Aorta (tissue), 5 donors: Measurements from ENCODE around the gene SMKR1. TPM values are rescaled to one million over a fixed set of nuclear protein-coding genes. Genes with fewer than 3 reads are reported as not detected.

Experiments
- ATAC-seq: fragments of 200-7000 bp; cut with Tn5 transposase; one replicate; pipeline ENCODE4 v1.9.1; 2022; ENCODE audit warnings: moderate library complexity; ENCODE audit not compliant: low FRiP score
- DNase-seq, 2 donors: peaks; one replicate each; pipeline ENCODE4 v3.0.0-alpha.2; 2020
- H3K27ac ChIP-seq, 2 donors: one replicate each; pipeline ENCODE4 v1.5.1; 2013; ENCODE audit warnings: low read length in 2 of 2, mild to moderate bottlenecking in 2 of 2, moderate library complexity in 2 of 2, control low read depth in 1 of 2, inconsistent platforms in 1 of 2, low read depth in 1 of 2
- H3K27me3 ChIP-seq, 2 donors: one replicate each; pipeline ENCODE4 v1.6.1; 2013; ENCODE audit warnings: control low read depth in 1 of 2, low read length in 1 of 2, mild to moderate bottlenecking in 1 of 2, moderate library complexity in 1 of 2; ENCODE audit not compliant: insufficient read depth in 2 of 2, control insufficient read depth in 1 of 2
- H3K36me3 ChIP-seq, 2 donors: one replicate each; pipeline ENCODE4 v1.6.1; 2013; ENCODE audit warnings: control low read depth in 1 of 2, low read length in 1 of 2, mild to moderate bottlenecking in 1 of 2; ENCODE audit not compliant: insufficient read depth in 2 of 2, control insufficient read depth in 1 of 2
- H3K4me1 ChIP-seq, 2 donors: one replicate each; pipeline ENCODE4 v1.6.1; 2013; ENCODE audit warnings: low read length in 2 of 2, control low read depth in 1 of 2, mild to moderate bottlenecking in 1 of 2, moderate library complexity in 1 of 2; ENCODE audit not compliant: insufficient read depth in 2 of 2, control insufficient read depth in 1 of 2
- H3K4me3 ChIP-seq, 2 donors: one replicate each; pipeline ENCODE4 v1.5.1; 2013; ENCODE audit warnings: low read length in 2 of 2, control low read depth in 1 of 2, mild to moderate bottlenecking in 1 of 2
- H3K9me3 ChIP-seq: one replicate; pipeline ENCODE4 v1.6.1; 2013; ENCODE audit warnings: mild to moderate bottlenecking, low read length; ENCODE audit not compliant: control insufficient read depth
- WGBS, 2 donors: extraction: QIAGEN DNeasy Blood & Tissue Kit; methylation state at CpG; one replicate each; pipeline ENCODE4 v1.1.7; 2013; 5-methylcytosine and 5-hydroxymethylcytosine counted together
- intact Hi-C, 2 donors: fragments of 100-400 bp; cut with DNase I; formaldehyde crosslinking; loops; one replicate each; pipeline versions ENCODE4 v1.14.2 to v1.15.0; 2022
- long read RNA-seq, 2 donors: library from polyadenylated mRNA; unstranded; transcript quantifications; one replicate each; pipeline ENCODE4 v2.0.0, GENCODE V29; 2020 to 2021
- polyA plus RNA-seq, 2 donors: library from polyadenylated mRNA; stranded (reverse); fragments of 200-250 nt; gene quantifications; one replicate each; pipeline ENCODE4 v1.2.3, GENCODE V29; 2013
- total RNA-seq, 2 donors: library from RNA; stranded (reverse); fragmentation: NEBNext Ultra II Directional; extraction: Animal tissue kit (Norgen Biotek cat#: 25700); gene quantifications; one replicate each; pipeline ENCODE4 v1.2.1, GENCODE V29; 2021
- donor health status: healthy with polysubstance abuse.
- donor health status: Bipolar disorder and iron deficiency.
- donor health status: DM: no; HTN: no; CAD: no.
- donor health status: DM: no; HTN: no; CAD: no.
- donor health status: DM: yes; HTN: yes; CAD: no.

SMKR1 gene
- not detected for total RNA-seq
- 1 to 10 TPM in 1 of 2 donors, not detected in 1; 1.6 TPM for polyA plus RNA-seq
- long read RNA-seq, donor 1: 0 reads
- long read RNA-seq, donor 2: 0 reads

- H3K4me3 ChIP-seq: peak within 1 kb of the TSS; percentile 7 to 44
Measured at GRCh38 chr7:129501760-129502707, at the start of gene SMKR1. Gene SMKR1 (plus strand): TSS chr7:129502531. CDS start chr7:129502825, 294 bp downstream.

DNA sequence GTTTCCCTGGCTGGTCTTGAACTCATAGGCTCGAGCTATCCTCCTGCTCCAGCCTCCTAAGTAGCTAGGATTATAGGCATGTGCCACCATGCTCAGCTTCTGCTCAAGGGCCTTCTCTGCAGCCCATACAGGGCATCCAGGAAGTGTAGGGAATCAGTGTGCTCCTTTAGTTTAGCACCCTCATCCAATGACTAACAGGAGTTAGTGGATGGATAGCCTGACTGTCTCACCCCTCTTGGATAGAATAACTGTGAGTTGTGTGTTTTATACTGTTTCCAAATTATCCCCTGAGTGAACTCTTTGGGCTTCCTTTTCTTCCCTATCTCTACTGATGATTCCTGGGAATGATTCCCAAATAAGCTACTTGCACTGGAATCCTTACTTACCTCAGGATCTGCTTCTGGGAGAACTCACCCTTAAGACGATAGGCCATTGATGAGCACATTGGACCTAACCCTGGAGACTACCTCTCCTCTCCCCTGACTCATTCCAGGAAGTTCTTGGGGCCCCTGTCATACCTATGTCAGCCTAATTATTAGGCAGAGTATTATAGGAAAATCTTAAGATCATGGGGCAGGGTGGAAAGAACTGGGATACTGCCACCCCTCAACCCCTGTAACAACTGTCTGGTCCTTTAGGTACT, 49.6 kb upstream of the SMKR1 start:
- WGBS, 2 donors: 90% methylated on average over 2 of the region's 2 CpGs
- Histone ChIP-seq H3K4me1 (no peaks in the 10 kb centered on the region), H3K27ac (no peak overlapping the region), H3K36me3 (no peaks in the 10 kb centered on the region), H3K9me3 (peaks cover 3% of the 10 kb centered on the region), H3K27me3 (no peaks in the 10 kb centered on the region), H3K4me3 (no peak overlapping the region)
- no peak for ATAC-seq
- intact Hi-C loops: no loop called here
- no peak for DNase-seq

More at GRCh38 chr7:129501760-129502707, at the start of gene SMKR1:
- no peaks in the 10 kb centered on the region for H3K27me3 ChIP-seq
- ATAC-seq (peak; percentile 85), DNase-seq (peak; percentile 85 to 87)
- no peaks in the 10 kb centered on the region for H3K4me1 ChIP-seq
- no peaks in the 10 kb centered on the region for H3K36me3 ChIP-seq
- intact Hi-C loops: no loop called here
- H3K9me3 ChIP-seq: no peaks in the 10 kb centered on the region
- 7 to 9% methylated on average over 46 to 89 of the region's 89 CpGs for WGBS, 2 donors
- no peak within 1 kb of the TSS for H3K27ac ChIP-seq

DNA sequence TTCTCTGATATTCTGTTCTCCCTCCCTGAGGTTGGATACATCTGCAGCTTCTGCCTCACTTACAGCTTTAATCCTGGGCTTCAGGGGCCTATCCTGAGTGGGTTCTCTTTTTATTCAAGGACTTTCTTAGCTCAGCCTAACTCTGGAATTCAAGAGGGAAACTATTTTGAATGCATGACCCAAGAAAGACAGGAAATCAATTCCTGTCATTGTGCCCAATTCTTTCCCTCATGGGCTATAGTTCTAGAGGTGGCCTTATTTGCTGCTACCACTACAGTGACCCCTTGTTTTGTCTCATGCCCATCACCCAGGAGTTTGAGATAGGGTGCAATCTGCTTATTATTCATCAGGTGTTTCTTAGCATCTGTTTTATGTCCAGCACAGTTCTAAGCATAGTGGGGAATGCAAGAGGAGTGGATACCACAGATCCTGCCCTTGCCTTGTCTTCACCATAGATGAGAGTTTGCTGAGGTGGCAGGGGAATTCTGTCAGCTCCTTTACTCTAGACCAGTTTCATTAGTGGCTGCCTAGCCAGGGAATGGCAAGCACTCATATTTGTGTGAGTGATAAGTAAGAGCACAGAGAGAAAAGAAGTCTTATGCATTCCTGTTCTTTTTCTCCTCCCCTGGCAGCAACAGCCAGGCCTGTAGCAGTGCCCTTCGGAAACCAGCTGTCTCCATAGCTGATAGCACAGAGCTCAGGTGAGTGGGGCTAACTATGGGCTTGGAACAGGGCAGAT, 48.7 kb upstream of the SMKR1 start:
- intact Hi-C loops: no loop called here
- Histone ChIP-seq H3K9me3 (peaks cover 2% of the 10 kb centered on the region), H3K4me1 (no peaks in the 10 kb centered on the region), H3K27me3 (no peaks in the 10 kb centered on the region), H3K4me3 (no peak overlapping the region), H3K36me3 (no peaks in the 10 kb centered on the region), H3K27ac (no peak overlapping the region)
- DNase-seq (no peak), ATAC-seq (no peak)
- WGBS, 2 donors: 85 to 95% methylated on average over 1 of the region's 1 CpG

- H3K36me3 ChIP-seq: no peaks in the 10 kb centered on the region
Measured at GRCh38 chr7:129454249-129454551, 48.1 kb upstream of the SMKR1 start.

GRCh38 chr7:129456421-129456820, 45.9 kb upstream of the SMKR1 start:
- Histone ChIP-seq H3K4me3 (no peak overlapping the region), H3K9me3 (no peaks in the 10 kb centered on the region), H3K27ac (no peak overlapping the region), H3K4me1 (no peaks in the 10 kb centered on the region), H3K36me3 (no peaks in the 10 kb centered on the region), H3K27me3 (no peaks in the 10 kb centered on the region)
- WGBS, 2 donors: 96 to 98% methylated on average over 10 of the region's 10 CpGs
- no peak for DNase-seq
- no peak for ATAC-seq
- intact Hi-C loops: no loop called here

More at GRCh38 chr7:129454249-129454551, 48.1 kb upstream of the SMKR1 start:
- no peak for DNase-seq
- peaks cover 2% of the 10 kb centered on the region for H3K9me3 ChIP-seq
- no peak overlapping the region for H3K27ac ChIP-seq
- WGBS, 2 donors: 92 to 93% methylated on average over 4 of the region's 4 CpGs
- ATAC-seq: no peak
- H3K27me3 ChIP-seq: no peaks in the 10 kb centered on the region
- no peaks in the 10 kb centered on the region for H3K4me1 ChIP-seq
- no peak overlapping the region for H3K4me3 ChIP-seq
- intact Hi-C loops: no loop called here

DNA sequence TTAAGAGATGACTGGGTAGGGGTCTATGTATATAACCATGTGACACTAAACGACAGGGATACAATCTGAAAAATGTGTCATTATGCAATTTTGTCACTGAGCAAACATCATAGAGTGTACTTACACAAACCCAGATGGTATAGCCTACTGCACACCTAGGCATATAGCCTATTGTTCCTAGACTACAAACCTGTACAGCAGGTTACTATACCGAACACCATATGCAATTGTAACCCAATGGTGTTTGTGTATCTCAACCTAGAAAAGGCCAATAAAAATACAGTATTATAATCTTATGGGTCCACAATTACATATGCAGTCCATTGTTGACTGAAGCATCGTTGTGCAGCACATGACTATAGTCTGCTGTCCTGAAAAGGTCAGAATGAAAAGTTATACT, 45.2 kb upstream of the SMKR1 start:
- Histone ChIP-seq H3K27ac (no peak overlapping the region), H3K36me3 (no peaks in the 10 kb centered on the region), H3K4me1 (no peaks in the 10 kb centered on the region), H3K9me3 (no peaks in the 10 kb centered on the region), H3K4me3 (no peak overlapping the region), H3K27me3 (no peaks in the 10 kb centered on the region)
- intact Hi-C loops: no loop called here
- DNase-seq: no peak
- ATAC-seq: no peak
- 85 to 89% methylated on average over 3 of the region's 3 CpGs for WGBS, 2 donors

GRCh38 chr7:129458171-129458570, 44.2 kb upstream of the SMKR1 start:
- WGBS, 2 donors: 96 to 97% methylated on average over 5 of the region's 5 CpGs
- Histone ChIP-seq H3K27me3 (peaks cover 0 to 2% of the 10 kb centered on the region in 2 donors), H3K27ac (no peak overlapping the region), H3K36me3 (no peaks in the 10 kb centered on the region), H3K4me1 (no peaks in the 10 kb centered on the region), H3K4me3 (no peak overlapping the region), H3K9me3 (no peaks in the 10 kb centered on the region)
- ATAC-seq (no peak), DNase-seq (no peak)
- intact Hi-C loops: no loop called here

DNA sequence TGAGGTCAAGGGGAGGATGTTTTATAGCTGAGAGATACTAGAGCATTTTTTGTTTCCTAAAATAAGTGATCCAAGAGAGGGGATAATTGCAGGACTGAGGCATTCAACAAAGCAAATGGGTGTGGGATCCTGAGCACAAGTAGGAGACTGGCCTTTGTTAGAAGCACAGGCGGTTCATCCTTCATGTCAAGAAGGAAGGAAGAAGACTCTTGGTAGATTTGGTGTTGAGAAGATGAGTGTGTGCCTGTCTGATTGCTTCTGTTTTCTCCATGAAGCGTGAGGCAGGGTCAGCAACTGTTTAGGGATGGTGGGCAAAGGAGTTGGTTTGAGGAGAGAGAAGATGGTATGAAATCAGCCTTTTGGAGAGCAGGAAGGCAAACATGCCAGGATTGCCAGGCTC, 40.5 kb upstream of the SMKR1 start:
- DNase-seq (no peak), ATAC-seq (no peak)
- intact Hi-C loops: no loop called here
- 98 to 100% methylated on average over 2 of the region's 2 CpGs for WGBS, 2 donors
- Histone ChIP-seq H3K4me3 (no peak overlapping the region), H3K36me3 (no peaks in the 10 kb centered on the region), H3K4me1 (no peaks in the 10 kb centered on the region), H3K27ac (no peak overlapping the region), H3K27me3 (peaks cover 0 to 2% of the 10 kb centered on the region in 2 donors), H3K9me3 (no peaks in the 10 kb centered on the region)
